Esophagus squamous epithelium (tissue), 5 donors: ENCODE data around the gene TBCK. TPM values are rescaled to one million over a fixed set of nuclear protein-coding genes. Genes with fewer than 3 reads are reported as not detected.

ENCODE experiments used
- DNase-seq: peaks from one replicate; lab custom pipeline; 2025; lab: John Stamatoyannopoulos, UW
- H3K27ac ChIP-seq, 4 donors: fragments of 200-600 bp; sonication (generic); one replicate each; pipeline ENCODE4 v1.5.1; 2016 to 2019; ENCODE audit warnings: mild to moderate bottlenecking in 1 of 4
- H3K27me3 ChIP-seq, 4 donors: fragments of 200-600 bp; sonication (generic); 1 replicate in 3 of 4; 2 replicates in 1 of 4; pipeline versions ENCODE4 v1.5.1 to v1.6.0; 2017 to 2021; ENCODE audit warnings: antibody characterized with exemption in 1 of 4
- H3K36me3 ChIP-seq, 3 donors: fragments of 200-600 bp; sonication (generic); one replicate each; pipeline ENCODE4 v1.5.1; 2016 to 2019
- H3K4me1 ChIP-seq, 3 donors: fragments of 200-600 bp; sonication (generic); one replicate each; pipeline ENCODE4 v1.5.1; 2017 to 2019
- H3K4me3 ChIP-seq, 4 donors: fragments of 200-600 bp; sonication (generic); 1 replicate in 3 of 4; 2 replicates in 1 of 4; pipeline ENCODE4 v1.5.1; 2016 to 2019; ENCODE audit warnings: mild to moderate bottlenecking in 2 of 4, moderate library complexity in 1 of 4
- H3K9me3 ChIP-seq, 3 donors: fragments of 200-600 bp; sonication (generic); one replicate each; pipeline ENCODE4 v1.5.1; 2016 to 2019
- POLR2A ChIP-seq, 4 donors: fragments of 450-650 bp; IDR thresholded peaks; one replicate each; pipeline ENCODE4 v1.6.1; 2017; ENCODE audit warnings: antibody characterized with exemption in 4 of 4, mild to moderate bottlenecking in 4 of 4, moderate library complexity in 3 of 4
- WGBS, 2 donors: methylation state at CpG; one replicate each; pipeline ENCODE4 v1.1.5; 2018; 5-methylcytosine and 5-hydroxymethylcytosine counted together
- intact Hi-C: fragments of 100-400 bp; cut with DNase I; formaldehyde crosslinking; loops from one replicate; pipeline ENCODE4 v1.15.0; 2022
- total RNA-seq, 4 donors: library from RNA; depleted of rRNA; stranded (reverse); fragments of >200 nt; gene quantifications; one replicate each; pipeline ENCODE4 v1.1.0, GENCODE V29; 2016
- TF ChIP-seq, protein P1 (sequence below), 6 experiments: fragments of 450-650 bp in 4 of 6; fragments of 200-600 bp in 2 of 6; sonication (generic) in 2 of 6; IDR thresholded peaks; one replicate each; pipeline ENCODE4 v1.5.1; 2016 to 2019; ENCODE audit warnings: antibody characterized with exemption in 6 of 6, mild to moderate bottlenecking in 4 of 6, moderate library complexity in 4 of 6
- donor health status: DM: yes; HTN: yes; CAD: no.

The TBCK gene
- total RNA-seq, 4 donors from 2014 or later: 14.2 to 29.8 (median 16.9) TPM

DNA sequence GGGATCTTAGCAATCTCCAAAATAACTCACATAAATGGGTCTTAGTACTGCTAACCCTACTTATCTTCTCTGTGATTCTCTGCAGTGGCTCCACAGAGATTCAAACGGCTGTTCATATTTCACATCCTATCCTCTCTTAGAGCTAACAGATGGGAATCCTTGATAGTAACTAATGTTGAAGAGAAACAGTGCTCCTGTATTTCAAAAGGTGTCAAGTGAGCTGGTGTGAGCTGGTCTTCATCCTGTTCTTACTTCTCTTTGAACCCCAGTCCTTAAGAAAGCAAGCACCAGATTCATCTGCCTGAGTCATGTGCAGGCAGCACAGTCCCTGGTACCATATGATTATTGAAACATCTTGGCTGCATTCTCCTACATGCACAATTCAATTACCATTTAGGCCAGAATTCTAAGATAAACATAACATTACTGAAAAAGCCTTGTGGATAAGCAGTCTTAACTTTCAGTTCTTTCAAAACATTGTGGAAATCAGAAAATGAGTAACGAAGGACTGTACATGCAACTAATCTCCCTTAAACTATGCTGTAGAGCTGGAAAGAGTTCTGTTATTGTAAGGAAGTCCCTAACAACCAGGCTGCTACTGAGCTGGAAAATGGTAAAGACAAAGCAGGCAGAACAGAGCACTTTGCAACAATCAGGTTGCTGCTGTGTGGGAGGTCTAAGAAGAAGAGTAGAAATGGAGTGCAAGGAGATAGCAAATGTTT is 267.6 kb downstream of the TBCK start:
- no peaks in the 10 kb centered on the region for H3K27me3 ChIP-seq
- TF ChIP-seq POLR2A (IDR thresholded peaks at IDR 0.05): no peak
- TF ChIP-seq, protein P1, sequence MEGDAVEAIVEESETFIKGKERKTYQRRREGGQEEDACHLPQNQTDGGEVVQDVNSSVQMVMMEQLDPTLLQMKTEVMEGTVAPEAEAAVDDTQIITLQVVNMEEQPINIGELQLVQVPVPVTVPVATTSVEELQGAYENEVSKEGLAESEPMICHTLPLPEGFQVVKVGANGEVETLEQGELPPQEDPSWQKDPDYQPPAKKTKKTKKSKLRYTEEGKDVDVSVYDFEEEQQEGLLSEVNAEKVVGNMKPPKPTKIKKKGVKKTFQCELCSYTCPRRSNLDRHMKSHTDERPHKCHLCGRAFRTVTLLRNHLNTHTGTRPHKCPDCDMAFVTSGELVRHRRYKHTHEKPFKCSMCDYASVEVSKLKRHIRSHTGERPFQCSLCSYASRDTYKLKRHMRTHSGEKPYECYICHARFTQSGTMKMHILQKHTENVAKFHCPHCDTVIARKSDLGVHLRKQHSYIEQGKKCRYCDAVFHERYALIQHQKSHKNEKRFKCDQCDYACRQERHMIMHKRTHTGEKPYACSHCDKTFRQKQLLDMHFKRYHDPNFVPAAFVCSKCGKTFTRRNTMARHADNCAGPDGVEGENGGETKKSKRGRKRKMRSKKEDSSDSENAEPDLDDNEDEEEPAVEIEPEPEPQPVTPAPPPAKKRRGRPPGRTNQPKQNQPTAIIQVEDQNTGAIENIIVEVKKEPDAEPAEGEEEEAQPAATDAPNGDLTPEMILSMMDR (IDR thresholded peaks at IDR 0.05): no peak
- intact Hi-C loops: no loop called here
- H3K27ac ChIP-seq: no peak overlapping the region
- DNase-seq: no peak
- H3K4me1 ChIP-seq: peaks cover 0 to 6% (median 0%) of the 10 kb centered on the region in 3 donors
- WGBS, 2 donors: 56 to 78% methylated on average over 2 of the region's 2 CpGs
- no peaks in the 10 kb centered on the region for H3K9me3 ChIP-seq
- no peak overlapping the region for H3K4me3 ChIP-seq
- H3K36me3 ChIP-seq: peaks cover 0 to 12% (median 0%) of the 10 kb centered on the region in 3 donors

DNA sequence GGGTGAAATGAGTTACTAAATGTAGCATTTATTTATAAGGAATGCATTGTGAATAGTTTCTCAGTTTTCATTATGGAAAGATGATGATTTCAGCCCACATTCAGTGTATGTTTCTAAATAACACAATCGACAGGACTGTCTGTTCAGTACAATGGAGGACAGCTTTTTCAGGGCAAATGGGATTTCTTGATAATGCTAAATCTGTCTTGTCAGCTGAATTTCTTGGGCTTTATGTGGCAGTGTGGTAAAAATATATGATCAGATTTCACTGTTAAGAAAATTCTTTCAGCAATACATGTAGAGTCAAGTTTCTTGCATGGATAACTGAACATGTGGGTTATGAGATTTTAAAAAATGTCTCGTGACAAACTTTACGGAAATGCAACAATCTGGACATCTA is 269.9 kb downstream of the TBCK start:
- H3K27ac ChIP-seq: no peak overlapping the region
- no peaks in the 10 kb centered on the region for H3K27me3 ChIP-seq
- peaks cover 0 to 6% (median 0%) of the 10 kb centered on the region in 3 donors for H3K4me1 ChIP-seq
- TF ChIP-seq, protein P1 (IDR thresholded peaks at IDR 0.05): no peak
- no peak for TF ChIP-seq POLR2A (IDR thresholded peaks at IDR 0.05)
- peaks cover 0 to 12% (median 0%) of the 10 kb centered on the region in 3 donors for H3K36me3 ChIP-seq
- DNase-seq: no peak
- WGBS, 2 donors: 91 to 95% methylated on average over 3 of the region's 3 CpGs
- H3K9me3 ChIP-seq: no peaks in the 10 kb centered on the region
- intact Hi-C loops: no loop called here
- H3K4me3 ChIP-seq: no peak overlapping the region

DNA sequence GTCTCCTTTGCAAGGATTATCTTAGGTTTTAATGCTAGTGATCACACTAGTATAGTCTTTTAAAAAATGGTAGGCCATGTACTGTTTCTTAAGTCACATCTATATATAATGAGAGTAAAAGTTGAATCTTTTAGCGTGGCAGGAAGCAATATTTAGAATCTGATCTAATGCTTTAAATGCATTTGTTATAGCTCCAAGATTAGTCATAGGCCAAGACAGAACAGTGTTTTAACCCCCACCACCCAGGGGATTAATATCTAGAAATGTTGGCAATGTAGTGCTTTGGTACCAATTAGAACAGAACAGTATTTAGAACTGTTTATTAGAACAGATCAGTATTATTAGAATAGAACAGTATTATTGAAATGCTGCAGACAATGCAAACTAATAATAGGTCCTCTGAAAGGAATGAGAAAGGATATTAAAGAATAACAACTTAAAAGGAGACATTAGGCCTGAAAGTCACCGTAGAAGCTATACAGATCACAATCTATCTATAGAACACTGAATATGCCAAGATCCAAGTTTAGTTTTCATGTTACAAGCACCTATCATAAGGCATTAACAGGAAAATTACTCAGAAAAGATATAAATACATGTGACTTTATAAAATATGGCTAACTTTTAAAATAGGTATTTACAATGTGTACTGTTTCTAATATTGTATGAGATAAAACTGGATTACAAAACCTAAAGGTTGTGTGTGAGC is 274.6 kb downstream of the TBCK start:
- Histone ChIP-seq H3K36me3 (peaks cover 0 to 12% (median 0%) of the 10 kb centered on the region in 3 donors), H3K27ac (no peak overlapping the region), H3K4me1 (peaks cover 0 to 7% (median 0%) of the 10 kb centered on the region in 3 donors), H3K27me3 (no peaks in the 10 kb centered on the region), H3K9me3 (no peaks in the 10 kb centered on the region), H3K4me3 (no peak overlapping the region)
- DNase-seq: no peak
- no peak for TF ChIP-seq POLR2A (IDR thresholded peaks at IDR 0.05)
- TF ChIP-seq, protein P1 (IDR thresholded peaks at IDR 0.05): no peak
- intact Hi-C loops: no loop called here
- WGBS, 2 donors: 65 to 78% methylated on average over 2 of the region's 2 CpGs

DNA sequence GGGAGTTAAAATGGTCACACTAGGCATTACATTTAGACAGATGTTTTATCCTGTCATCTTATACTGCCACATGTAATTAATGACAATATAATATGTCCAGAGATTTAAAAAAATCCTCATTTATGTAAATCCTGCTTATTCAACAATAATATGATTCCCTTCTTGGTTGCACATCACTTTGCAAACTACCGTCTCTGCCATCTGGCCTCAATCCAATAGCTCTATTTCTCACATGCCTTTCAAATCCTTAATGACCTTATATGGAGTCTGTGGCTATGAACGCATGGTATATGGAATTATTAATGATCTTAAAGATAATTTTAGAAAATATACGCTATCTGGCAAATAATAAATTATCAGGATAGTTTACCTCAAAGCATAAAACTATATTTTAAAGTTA is 276.2 kb downstream of the TBCK start:
- DNase-seq: no peak
- Histone ChIP-seq H3K36me3 (no peaks in the 10 kb centered on the region), H3K4me1 (peaks cover 0 to 8% (median 0%) of the 10 kb centered on the region in 3 donors), H3K27me3 (no peaks in the 10 kb centered on the region), H3K27ac (no peak overlapping the region), H3K4me3 (no peak overlapping the region), H3K9me3 (no peaks in the 10 kb centered on the region)
- 39 to 55% methylated on average over 3 of the region's 3 CpGs for WGBS, 2 donors
- TF ChIP-seq POLR2A (IDR thresholded peaks at IDR 0.05): no peak
- TF ChIP-seq, protein P1 (IDR thresholded peaks at IDR 0.05): no peak
- intact Hi-C loops: no loop called here

DNA sequence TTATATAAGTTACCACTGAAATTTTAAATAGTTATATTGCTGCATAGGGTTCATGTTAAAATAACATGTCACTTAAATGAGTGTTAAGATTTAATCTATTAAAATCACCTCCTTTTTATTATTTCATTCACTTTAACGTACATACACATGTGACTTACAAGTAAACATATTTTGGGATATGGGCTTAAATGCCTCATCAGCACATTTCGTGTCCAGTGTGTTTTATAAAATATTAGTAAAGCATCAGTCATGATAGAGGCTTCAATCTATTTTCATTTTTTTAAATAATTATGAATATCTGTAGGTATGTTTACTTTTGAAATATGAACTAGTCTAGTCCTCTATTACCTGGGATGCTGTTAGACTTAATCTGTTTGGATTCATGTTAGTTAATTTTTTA is 277.1 kb downstream of the TBCK start:
- Histone ChIP-seq H3K36me3 (no peaks in the 10 kb centered on the region), H3K4me1 (peaks cover 0 to 15% (median 0%) of the 10 kb centered on the region in 3 donors), H3K9me3 (no peaks in the 10 kb centered on the region), H3K27me3 (no peaks in the 10 kb centered on the region), H3K4me3 (no peak overlapping the region), H3K27ac (no peak overlapping the region)
- WGBS, 2 donors: 72 to 85% methylated on average over 2 of the region's 2 CpGs
- intact Hi-C loops: no loop called here
- no peak for DNase-seq
- no peak for TF ChIP-seq POLR2A (IDR thresholded peaks at IDR 0.05)
- TF ChIP-seq, protein P1 (IDR thresholded peaks at IDR 0.05): no peak
